GM12878 (cell line): Measurements from ENCODE around the gene CNKSR1. TPM values are rescaled to one million over a fixed set of nuclear protein-coding genes. Genes with fewer than 3 reads are reported as not detected.

Experiments used
- CUX1 ChIP-seq: IDR thresholded peaks from 2 replicates; pipeline ENCODE4 v1.6.1; 2012; ENCODE audit warnings: improper control_type of control experiment, low read depth, low read length; ENCODE audit not compliant: insufficient replicate concordance
- IRF4 ChIP-seq: IDR thresholded peaks from 2 replicates; pipeline ENCODE4 v1.6.1; 2011; ENCODE audit warnings: low read depth, low read length
- ZBTB40 ChIP-seq: fragments of 450-650 bp; IDR thresholded peaks from 2 replicates; pipeline ENCODE4 v1.6.1; 2016; ENCODE audit warnings: mild to moderate bottlenecking, moderate library complexity, borderline replicate concordance
- polyA plus RNA-seq, 11 experiments: library from polyadenylated mRNA; depleted of rRNA in 4 of 11; unstranded in 6 of 11; stranded (reverse) in 5 of 11; fragments of >200 nt; fragmentation: Nextera tagmentation in 4 of 11; fragmentation: Illumina TruSeq in 1 of 11; extraction: Ambion mirVana in 4 of 11; extraction: Trizol in 1 of 11; gene quantifications; 1 replicate in 1 of 11; 2 replicates in 10 of 11; pipeline versions ENCODE4 v1.2.1 to v1.2.3, GENCODE V29; 2011 to 2016; ENCODE audit warnings: inconsistent platforms in 2 of 11, missing spikeins in 2 of 11, low read depth in 1 of 11
- total RNA-seq, 4 experiments: library from RNA; depleted of rRNA in 3 of 4; stranded (reverse); fragments of >200 nt in 3 of 4; fragmentation: Illumina TruSeq in 1 of 4; extraction: Trizol in 1 of 4; gene quantifications; 2 replicates each; pipeline versions ENCODE4 v1.2.1 to v1.2.3, GENCODE V29; 2013 to 2021

CNKSR1 gene
- total and polyA plus RNA-seq, 10 of the 15 experiments (the other 5 are each of a cell fraction or from before 2014, with no cell fraction given) = 0.06 to 1.2 (median 0.86) TPM

GRCh38 chr1:26145960-26146294 is 31.4 kb upstream of the CNKSR1 start (continued):
- TF ChIP-seq ZBTB40 (no peak), CUX1 (no peak), IRF4 (no peak)
